Central memory CD4-positive, alpha-beta T cell (primary cell): ENCODE results near the gene HDAC7.

Experiments used
- DNase-seq: peaks from one replicate; pipeline ENCODE4 v3.0.0; 2022

HDAC7 gene

DNA sequence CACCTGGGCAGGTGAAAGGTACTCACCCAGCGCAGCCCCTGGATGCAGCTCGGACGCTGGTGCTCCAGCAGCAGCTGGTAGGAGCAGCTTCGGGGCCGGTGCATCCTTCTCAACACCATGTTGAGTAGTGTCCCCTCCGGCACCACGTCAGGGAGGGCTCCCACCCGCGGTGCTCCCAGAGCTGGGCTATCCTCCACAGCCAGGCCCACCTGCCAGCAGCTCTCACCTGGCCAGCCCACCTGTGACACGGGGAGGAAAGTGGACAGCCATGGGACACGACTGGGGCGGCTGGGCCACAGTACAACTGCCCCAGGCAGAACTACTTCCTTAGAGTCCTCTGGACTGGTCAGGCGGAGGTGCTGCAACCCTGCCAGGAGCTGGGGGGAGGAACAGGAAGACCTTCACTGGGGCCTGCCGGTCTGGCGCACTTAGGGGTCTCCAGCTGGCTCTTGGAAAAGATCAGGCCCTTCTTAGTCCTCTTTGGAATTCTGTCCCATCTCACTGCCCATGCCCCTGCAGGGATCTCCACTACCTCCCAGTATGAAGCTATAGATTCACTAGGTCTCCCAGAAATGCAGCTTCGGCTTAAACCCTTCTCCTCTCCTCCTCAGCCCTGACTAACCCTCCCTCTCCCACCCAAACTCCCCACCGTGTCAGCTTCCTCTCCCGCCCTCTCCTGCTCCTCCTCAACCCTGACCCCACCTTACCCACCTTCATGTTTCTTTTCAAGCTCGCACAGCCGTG lies 61.7 kb downstream of the HDAC7 start:
- no peak for DNase-seq

DNA sequence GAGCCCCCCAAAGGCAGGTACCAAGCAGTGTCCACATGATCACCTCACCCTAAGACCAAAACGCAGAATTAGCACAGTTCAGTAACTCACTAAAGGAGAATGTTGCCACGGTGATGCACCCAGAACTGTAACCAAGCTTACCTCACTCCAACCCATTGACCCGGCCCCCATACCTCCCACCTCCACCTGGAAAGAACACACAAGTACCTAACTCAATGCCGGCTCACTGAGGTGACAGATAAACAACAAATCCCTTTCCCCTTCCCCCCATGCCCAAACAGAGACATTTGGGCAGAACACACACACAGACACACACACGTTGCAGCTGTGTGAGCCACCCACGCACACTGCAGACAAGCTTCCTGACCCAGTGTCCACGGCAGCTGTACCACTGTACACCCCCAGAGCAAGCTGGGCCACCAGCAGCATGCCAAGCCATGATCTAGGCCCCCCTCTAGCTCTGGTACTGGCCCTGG lies 62.3 kb downstream of the HDAC7 start:
- DNase-seq = no peak

DNA sequence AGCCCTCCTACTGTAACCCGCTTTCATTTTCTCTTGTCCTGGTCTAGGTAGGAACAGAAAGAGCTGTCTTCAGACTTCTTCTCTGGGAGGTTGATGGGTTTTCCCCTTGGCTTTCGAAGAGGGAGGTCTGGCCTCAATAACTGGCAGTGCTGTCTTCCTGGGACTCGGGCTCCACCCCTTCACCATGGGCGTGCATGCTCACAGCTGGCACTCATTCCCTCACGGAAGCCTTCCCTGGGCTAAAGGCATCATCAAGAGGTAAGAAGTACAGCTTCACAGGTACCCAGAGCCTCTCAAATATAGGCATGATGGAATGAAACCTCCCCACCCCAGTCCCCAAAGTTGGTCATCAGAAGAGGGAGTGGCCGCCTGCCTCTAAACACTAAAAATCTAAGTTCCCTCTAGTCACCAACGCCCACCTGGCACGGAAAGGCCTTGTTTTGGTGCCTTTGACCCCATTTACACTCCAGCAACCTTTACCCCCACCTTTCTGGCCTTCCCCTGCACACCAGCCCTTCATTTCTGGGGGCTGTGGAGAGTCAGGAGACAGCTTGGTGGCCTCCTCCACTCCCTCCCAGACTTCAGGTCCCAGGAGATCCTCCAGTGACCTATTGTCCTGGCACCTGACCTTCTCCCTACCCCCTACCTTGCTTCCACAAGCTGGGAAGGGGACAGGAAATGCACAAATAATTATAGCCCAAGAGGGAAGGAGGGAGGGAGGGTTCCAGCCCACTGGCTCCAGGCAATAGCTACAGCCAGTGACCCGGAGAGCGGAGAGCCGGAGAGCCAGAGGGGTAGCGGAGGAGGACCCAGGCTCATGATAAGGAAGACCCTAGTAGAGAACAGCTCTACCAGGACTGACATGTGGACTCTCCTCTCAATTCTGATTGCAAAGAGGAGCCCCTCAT lies 63.8 kb downstream of the HDAC7 start:
- DNase-seq = peak; percentile 29

DNA sequence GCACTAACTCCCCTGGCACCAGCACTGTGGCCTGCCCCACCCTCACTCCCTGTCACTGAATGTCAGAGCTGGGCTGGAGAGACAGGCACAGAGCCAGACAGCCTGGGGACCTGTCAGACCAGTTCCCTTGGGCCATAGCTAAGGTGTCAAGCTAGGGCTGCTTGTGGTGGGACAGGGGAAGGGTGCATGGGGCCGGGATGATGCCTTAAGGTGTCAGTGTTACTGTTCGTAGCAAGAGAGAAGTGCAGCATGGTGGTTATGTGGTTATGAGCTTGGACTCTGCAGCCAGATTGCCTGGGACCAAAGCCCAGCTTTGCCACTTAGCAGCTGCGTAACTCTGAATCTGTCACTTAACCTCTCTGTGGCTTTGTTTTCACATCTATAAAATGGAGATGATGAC lies 64.8 kb downstream of the HDAC7 start:
- DNase-seq = no peak

DNA sequence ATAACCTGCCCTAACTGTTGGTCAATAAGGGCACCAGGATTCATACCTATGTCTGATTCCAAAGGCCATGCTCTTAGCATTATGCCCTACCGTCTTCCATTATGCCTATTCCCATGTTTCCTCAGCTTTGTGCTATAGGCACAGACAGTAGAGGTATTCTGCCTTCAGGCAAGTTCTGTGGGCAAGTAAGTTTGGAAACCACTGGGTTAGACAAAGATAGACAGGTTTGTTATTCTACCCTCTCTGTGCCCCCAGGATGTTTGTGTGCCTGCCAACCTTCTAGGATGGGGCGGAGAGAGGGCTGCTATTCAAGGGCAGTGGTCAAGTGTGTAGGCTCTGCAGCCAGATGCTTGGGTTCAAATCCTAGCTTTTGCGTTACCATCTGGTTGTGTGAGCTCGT lies 65.6 kb downstream of the HDAC7 start:
- no peak for DNase-seq

DNA sequence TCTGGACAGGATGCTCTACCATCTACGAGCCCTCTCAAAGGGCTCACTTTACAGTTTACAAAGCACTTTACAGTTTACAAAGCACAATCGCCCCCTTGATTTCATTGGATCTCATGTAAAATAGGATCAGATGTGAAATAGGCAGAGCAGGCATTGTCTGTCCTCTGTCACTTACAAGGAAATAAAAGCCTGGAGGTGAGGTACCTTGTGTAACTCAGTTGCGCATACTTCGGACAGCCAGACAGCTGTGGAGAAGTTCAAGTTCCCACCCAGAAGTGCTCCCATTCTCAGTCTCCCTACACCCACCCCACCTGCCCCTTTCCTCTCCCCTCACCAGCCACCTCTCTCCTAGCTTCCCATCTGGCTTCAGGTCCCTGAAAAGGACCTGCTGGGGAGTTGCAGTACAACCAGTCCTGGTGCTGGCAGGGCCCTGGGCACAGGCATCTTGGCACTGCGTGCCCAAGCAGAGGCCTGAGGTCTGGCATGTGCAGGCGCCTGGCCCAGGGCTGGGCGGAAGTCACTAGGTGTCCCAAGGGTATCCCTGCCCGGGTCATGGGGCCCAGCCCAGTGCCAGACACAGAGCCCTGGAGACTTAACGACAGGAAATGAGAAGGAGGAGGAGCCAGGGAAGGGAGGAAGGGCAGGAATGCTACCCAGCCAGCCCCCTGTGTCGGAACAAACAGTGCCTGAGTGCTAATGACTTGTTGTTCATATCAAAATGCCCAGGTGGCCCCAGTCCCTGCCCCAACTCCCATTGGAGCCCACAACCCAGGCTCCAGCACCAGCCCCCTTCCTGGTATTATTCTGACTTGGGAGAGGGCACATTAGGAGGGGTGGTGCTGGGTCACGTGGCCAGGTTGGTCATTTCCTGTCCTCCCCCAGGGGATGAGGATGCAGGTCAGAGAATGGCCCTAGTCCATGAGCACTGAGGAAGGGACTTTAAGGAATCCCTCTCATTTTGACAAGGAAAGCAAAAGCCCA lies 66.4 kb downstream of the HDAC7 start:
- no peak for DNase-seq

DNA sequence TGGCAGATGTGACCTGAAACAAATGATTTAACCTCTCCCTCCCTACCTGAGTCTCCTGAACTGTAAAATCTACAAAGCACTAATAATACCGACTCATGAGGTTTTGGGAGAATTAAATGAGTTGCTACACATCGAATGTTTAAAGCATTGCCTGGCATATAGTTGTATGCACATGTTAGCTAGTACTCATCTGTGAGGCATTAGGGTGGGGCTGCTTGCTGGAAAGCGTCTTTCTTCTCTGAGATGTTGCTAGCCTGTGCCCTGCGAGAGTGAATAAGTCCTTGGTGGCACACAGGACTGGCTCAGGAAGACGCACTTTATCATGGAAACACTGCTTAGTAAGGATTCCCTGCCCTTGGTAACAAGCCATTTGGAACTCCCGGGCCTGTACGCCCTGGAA lies 67.2 kb downstream of the HDAC7 start:
- DNase-seq = no peak

DNA sequence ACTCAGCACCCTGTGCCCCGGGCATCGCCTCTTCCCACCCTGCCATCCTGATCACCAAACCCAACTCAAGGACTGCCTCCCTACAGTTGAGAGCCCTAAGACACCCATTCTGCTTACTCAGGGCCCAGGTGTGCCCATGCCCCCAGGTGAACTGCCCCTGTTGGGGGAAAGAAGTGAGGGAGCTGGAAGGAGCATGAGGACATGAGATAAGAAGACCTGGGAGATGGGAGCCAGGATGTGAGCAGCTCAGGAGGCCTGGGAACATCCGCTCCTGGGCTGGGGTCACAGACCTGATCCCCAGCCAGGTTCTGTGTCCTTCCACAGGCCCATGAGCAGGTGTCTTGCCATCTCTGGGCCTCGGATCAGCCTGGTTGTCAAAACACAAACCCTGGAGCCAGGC lies 67.6 kb downstream of the HDAC7 start:
- no peak for DNase-seq

DNA sequence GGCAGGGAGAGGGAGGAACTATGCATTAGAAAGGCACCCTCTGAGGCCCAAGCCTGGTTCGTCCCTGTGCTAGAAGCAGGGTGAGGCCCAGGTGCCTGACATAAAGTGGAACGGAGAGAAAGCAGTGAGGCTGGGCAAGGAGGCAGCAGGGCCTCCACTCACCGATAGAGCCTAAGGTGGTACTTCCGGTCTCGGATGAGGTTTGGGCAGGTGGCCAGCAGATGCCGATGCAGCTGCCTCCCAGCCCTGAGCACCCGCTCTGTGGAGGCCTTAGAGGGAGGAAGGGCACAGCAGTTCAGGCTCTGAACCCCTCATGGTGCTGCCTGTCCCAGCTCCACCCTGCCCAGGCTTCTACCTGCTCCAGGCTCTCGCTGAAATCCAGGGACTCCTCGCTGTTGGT lies 68.1 kb downstream of the HDAC7 start:
- DNase-seq = no peak

DNA sequence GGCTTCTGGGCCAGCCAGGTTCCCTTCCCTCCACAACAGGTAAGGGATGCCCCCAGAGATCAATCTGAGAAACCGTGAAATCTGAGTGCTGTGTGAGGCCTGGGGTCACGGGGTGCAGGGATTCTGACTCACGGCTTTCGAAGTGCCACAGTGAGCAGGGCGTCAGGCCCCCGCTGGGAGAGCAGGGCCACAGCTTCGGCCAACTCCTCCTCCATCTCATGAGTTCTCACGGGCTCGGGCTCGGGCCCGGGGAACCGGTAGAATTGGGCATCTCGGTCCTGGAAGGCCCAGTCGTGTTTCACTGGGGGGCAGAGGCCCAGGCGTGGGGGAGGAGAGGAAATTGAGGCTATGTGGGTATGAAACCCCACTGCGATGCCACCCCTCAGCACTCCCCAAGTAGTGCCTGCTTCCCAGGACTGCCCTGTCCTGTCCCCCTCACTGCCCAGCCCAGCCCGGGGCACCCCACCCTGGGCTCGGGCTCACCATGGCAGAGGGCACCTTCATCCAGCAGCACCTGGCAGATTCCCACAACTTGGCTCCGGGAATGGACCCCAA lies 68.7 kb downstream of the HDAC7 start:
- DNase-seq = no peak

DNA sequence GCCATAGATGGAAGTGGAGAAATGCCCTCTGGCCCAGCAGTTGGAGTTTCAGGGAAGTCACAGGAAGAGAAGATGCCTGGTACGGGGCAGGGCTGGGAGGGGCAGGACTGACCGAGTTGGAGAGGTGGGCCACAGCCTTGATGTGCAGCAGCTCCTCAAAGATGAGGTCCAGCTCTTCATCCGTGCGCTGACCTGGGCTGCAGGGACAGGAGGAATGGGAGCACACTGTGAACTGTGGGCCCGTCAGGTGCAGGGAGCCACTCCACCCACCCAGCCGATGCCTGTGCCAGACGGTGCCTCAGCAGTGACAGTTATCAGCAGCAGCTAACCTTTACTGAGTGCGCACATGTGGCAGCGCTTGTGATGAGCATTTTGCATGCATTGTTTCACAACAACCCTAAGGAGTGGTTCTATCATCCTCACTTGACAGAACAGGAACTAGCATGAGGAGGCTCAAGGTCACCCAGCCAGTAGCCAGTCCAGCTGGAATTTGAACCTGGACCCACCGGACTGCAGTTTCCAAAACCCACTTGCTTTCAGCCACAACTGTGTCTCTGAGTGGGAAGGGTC lies 69.4 kb downstream of the HDAC7 start:
- DNase-seq = no peak

DNA sequence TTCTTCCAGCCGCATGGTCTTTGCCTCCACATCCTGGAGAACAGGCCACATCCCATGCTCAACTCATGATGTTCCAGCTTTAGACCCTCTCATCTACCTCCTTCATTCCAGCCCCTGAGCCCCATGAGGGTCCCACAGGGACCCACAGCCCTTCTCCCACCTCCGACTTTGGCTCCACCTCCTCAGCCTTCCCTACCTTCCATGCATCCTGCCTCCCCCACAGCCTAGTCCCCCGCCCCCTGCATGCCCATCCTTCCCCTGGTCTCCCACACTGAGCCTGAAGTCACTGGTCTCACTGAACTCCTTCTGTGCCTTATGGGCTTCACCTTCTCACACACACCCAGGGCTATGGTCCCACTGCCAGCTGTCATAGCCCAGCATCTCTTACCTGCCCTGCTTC lies 70.8 kb downstream of the HDAC7 start:
- no peak for DNase-seq

DNA sequence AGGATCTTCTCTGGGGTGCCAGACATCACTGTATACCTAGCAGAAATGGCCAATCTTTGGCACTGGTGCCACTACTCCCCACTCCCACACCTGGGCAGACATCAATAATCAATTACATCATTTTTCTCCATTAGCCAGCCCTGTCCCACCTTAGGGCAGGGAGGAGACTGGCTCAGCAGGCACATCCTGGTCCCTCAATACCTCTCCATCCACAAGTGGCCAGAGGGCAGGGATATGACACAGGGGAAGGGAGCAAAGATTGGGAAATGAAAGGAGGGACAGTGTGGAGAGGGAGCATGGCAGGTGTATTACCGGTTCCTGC lies 71.2 kb downstream of the HDAC7 start:
- no peak for DNase-seq

DNA sequence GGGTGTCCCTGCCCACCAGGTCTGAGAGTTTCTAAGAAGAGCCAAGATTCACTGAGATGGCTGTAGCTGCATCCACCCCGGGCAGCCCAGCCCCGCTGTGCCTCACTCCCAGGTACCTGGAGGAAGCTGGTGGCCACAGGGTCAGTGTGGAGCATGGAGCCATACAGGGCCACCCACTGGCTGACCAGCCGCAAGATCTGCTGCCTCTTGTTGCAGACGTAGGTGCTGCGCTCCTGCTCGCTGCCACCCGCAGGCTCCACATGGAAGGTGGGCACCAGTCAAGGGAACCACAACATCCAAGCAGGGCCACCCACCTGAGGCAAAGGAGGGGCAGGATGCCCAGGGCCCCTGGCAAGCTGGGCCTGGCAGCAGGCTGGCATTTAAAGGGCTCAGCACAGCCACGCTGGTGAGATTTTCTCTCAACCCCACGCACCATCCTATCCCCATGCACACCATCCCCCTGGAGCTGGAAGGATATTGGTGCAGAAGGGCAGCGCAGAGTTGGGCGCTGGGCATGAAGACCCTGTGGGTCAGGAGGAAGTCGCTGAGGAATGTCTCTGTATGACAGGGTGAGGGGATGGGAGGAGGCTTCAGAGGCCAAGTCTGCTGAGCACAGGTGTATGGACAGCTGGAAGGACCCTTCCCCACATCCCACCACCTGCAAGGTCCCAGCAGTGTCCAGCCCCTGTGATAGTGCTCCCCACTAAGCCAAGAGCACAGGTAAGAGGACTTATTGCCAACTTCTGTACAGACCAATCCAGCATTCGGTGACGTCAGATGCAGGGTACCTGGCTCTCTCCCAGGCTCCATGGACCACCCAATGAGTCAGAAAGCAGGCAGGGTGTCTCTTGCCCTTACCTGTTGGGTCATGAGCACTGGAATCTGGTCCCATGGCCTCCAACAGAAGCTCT lies 71.9 kb downstream of the HDAC7 start:
- DNase-seq = no peak

DNA sequence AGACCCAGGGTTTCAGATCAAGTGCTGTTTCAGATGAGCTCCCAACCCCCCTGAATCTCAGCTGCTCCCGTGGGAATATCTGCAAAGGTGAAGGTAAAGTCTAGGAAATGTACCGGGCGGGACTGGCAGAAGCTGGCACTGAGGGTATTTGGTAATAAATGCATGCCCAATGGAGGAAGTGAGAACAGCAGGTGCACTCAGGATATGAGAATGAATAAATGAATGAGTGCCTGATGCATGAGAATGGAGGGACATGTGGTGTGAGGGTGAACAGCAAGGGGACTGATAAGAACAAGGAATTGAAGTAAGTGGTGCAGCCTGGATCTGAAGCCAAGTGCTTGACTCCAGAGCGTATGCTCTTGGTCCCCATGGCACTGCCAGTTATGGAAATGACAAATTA lies 72.6 kb downstream of the HDAC7 start:
- no peak for DNase-seq

DNA sequence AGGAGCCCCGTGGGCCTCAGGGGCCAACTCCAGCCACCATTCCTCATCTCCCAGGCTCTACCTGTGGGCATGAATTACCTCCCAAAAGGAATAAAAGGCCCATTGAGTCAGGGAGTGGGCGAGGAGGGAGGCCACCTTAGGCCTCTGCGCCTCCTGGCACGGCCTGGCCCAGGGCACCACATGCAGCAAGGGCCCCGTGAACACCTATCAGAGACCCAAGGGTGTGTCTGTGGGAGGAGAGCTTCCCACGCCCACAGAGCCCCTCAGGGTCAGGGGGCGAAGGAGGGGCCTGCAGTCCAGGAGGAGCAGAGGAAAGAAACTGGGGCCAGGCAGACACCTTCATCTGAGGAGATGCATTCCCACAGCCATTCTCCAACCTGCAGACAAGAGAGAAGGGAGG lies 73.2 kb downstream of the HDAC7 start:
- DNase-seq = no peak

DNA sequence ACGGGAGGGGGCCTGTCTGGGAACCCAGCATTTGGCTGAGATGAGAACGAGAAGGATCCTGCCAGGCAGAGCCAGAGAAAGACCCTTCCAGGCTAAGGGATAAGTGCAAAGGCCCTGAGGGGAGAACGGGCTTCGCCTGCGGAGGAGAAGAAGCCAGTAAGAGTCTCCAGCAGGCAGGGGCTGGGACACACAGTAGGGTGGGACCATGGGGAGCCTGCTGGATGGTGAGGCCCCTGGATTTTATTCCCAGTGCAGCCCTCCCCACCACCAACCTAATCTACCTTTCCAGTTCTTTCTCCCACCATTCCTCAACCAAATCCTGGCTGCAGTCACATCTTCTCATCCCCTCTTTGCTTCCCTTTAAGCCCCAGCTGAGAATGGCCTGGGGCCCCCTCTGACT lies 73.6 kb downstream of the HDAC7 start:
- no peak for DNase-seq

DNA sequence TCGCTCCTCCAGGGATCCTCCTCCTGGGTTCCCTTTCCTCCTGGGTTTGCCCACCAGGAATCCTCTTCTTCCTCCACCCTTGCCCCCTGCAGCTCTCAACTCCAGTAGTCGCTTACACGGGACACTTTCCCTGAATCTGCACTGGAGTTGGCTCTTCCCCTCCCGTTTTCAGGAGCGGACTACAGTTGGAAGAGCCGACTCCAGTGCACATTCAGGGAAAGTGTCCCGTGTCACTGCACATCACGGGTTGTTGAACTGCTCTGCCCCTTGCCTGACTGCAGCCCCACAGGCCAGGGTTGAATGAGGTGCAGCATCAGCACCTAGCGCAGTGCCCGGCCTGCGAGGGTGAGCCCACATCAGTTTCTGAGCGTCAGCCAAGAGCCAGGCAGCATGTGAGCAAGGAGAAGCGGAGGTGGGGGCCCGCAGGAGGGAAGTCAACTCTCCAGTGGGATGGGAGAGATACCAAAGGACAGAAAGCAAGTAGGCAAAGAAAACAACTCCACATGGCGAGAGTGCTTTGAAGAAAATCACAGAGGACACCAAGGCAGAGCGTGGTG lies 74.1 kb downstream of the HDAC7 start:
- no peak for DNase-seq

DNA sequence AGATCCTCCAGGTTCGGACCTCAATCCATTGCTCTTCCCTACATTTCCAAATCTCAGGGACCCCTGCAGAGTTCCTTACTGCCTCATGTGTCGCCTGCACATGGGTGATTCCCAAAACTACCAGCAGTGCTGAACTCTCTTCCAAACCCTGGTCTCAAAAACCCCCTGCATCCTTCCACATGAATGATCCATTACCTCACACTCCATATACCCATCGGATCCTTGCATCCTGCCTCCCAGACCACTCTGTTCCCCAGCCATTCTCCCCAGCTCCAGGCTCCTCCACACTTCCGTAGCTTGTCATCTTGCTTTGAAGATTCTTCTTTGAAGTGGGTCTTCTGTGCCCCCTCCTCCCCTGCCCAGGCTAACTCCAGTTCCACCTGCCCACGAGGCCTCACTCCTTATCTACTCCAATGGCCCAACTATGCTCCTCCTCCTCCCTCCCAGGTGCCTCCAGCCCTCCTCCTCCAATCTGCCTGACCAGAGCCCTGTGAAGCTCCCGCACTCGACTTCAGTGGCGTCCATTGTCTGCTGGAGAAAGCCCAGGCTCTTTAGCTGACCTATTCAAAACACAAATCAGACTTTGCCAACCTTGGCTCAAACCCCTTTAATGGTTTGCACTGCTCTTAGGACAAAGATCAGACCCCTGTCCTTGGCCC lies 74.8 kb downstream of the HDAC7 start:
- no peak for DNase-seq

DNA sequence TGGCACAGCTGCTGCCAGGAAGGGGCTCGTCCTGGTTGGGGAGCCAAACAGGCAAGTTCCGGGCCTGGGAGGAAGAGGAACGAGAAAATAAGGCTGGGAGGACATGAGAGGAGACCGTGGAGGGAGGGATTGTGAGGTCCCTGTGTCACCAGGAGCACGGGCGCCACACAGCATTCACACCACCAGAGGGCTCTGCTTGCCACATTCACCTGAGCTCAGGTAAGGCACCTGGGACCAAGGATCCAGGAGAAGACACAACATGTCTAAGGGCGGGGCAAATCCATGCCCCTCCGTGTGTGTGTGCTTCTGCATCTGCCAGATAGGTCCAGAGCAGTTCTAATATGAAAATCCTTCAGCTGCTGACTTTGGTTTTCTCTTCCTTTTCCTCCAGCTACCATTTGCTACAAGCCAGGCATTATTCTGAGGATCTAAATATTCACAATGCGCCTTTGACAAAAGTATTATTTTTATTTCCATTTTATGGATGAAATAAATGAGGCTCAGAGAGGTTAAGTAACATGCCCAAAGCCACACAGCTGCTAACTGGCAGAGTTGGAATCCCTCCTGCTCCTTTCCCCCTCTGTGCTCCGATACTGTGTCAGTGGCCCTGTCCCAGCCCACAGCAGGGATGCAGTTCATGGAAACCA lies 75.6 kb downstream of the HDAC7 start:
- peak; percentile 53 for DNase-seq
